Activated naive CD8-positive, alpha-beta T cell treated with anti-CD3 and anti-CD28 coated beads, Interleukin-2, amount 50 U/mL, for 24 hours (primary cell): ENCODE results near the gene PDE1A.
A peak's percentile ranks its signal among the peaks of the same experiment; 100 is the strongest.

Experiments
- ATAC-seq: fragments of 150-1000 bp; cut with Tn5 transposase; one replicate; pipeline ENCODE4 v1.10.0; 2021
- DNase-seq: peaks from one replicate; pipeline ENCODE4 v3.0.0; 2021
- H3K27ac Mint-ChIP-seq: one replicate; pipeline ENCODE4 v1.8.0; 2021; ENCODE audit warnings: mild to moderate bottlenecking, mixed read lengths
- H3K27me3 Mint-ChIP-seq: one replicate; pipeline ENCODE4 v1.8.0; 2021; ENCODE audit warnings: mixed read lengths
- H3K36me3 Mint-ChIP-seq: one replicate; pipeline ENCODE4 v1.8.0; 2021; ENCODE audit warnings: low read depth, mixed read lengths
- H3K4me1 Mint-ChIP-seq: one replicate; pipeline ENCODE4 v1.8.0; 2021; ENCODE audit warnings: mixed read lengths
- H3K4me3 Mint-ChIP-seq: one replicate; pipeline ENCODE4 v1.8.0; 2021; ENCODE audit warnings: mild to moderate bottlenecking, moderate library complexity, mixed read lengths
- H3K9me3 Mint-ChIP-seq: one replicate; pipeline ENCODE4 v1.8.0; 2021; ENCODE audit warnings: mixed read lengths

Gene PDE1A

DNA sequence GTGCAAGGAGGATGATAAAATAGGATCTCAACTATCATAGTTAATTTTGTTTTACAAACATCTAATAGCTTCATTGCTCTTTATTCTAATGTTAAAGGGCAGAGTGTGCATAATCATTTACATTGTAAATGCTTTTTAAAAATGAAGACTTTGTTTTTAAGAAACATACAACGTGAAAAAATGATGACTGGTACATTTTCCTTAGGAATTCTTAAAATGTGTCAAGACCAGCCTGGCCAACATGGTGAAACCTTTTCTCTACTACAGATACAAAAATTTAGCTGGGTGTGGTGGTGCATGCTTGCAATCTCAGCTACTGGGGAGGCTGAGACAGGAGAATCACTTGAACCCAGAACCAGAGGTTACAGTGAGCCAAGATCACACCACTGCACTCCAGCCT, 179.0 kb downstream of the PDE1A start:
- Mint-ChIP-seq H3K4me3 (no peak overlapping the region), H3K4me1 (no peaks in the 10 kb centered on the region), H3K36me3 (no peaks in the 10 kb centered on the region), H3K27ac (no peak overlapping the region), H3K9me3 (no peaks in the 10 kb centered on the region), H3K27me3 (no peaks in the 10 kb centered on the region)
- DNase-seq (no peak), ATAC-seq (no peak)

DNA sequence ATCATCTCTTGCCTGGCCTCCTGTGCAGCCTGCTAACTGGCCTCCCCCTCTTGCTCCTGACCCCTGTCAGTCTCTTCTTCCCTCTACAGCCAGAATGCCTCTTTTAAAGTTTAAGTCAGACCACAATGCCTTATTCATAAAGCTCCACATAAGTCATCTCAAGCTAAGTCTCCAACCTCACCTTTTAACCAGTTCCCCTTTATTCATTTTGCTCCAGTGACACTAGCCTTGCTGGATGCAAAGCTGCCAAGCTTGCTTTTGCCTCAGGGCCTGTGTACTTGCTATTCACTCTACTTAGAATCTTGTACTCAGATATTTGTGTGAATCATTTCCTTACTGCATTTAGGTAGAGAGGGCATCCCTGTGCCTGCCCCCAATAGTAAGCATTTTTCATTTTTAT, 180.9 kb downstream of the PDE1A start:
- no peak overlapping the region for H3K27ac Mint-ChIP-seq
- DNase-seq (no peak), ATAC-seq (no peak)
- no peaks in the 10 kb centered on the region for H3K27me3 Mint-ChIP-seq
- H3K4me1 Mint-ChIP-seq: no peaks in the 10 kb centered on the region
- no peaks in the 10 kb centered on the region for H3K9me3 Mint-ChIP-seq
- no peak overlapping the region for H3K4me3 Mint-ChIP-seq
- no peaks in the 10 kb centered on the region for H3K36me3 Mint-ChIP-seq

DNA sequence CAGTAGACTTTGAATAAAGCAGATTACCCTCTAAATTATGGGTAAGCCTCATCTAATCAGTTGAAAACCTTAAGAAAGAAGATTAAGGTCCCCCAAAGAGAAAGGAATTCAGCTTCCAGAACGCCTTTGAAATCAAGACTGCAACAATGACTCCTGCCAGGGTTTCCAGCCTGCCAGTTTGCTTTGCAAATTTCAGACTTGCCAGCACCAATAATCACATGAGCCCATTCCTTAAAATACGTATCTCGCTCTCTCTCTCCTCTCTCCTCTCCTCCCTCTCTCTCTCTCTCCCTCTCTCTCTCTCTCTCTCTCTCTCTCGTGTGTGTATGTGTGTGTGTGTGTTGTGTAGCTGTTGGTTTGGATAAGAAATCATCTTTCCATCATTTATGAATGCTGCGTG, 184.2 kb downstream of the PDE1A start:
- Mint-ChIP-seq H3K4me3 (no peak overlapping the region), H3K27me3 (peaks cover 3% of the 10 kb centered on the region), H3K27ac (no peak overlapping the region), H3K9me3 (no peaks in the 10 kb centered on the region), H3K36me3 (no peaks in the 10 kb centered on the region), H3K4me1 (no peaks in the 10 kb centered on the region)
- ATAC-seq (no peak), DNase-seq (no peak)

DNA sequence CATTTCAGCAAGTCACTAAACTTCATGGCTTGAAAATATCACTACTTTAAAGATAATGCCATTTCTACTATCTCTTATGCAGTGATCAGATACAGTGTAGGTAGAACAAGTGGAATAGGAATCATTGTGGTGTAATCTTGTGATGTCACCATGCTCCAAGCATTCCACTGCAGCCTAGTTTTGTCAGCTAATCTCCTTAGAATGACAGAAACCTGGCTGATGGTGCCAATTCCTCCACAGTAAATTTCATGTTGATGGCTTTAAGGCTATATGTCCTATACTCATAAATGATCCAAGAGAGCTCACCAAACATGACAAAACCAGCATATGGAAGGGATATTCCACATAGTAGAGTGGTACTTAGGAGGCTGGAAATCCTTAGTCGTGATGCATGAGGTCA, 184.9 kb downstream of the PDE1A start:
- peaks cover 3% of the 10 kb centered on the region for H3K27me3 Mint-ChIP-seq
- ATAC-seq: no peak
- no peaks in the 10 kb centered on the region for H3K4me1 Mint-ChIP-seq
- no peak overlapping the region for H3K27ac Mint-ChIP-seq
- no peaks in the 10 kb centered on the region for H3K36me3 Mint-ChIP-seq
- no peak overlapping the region for H3K4me3 Mint-ChIP-seq
- no peak for DNase-seq
- H3K9me3 Mint-ChIP-seq: no peaks in the 10 kb centered on the region

DNA sequence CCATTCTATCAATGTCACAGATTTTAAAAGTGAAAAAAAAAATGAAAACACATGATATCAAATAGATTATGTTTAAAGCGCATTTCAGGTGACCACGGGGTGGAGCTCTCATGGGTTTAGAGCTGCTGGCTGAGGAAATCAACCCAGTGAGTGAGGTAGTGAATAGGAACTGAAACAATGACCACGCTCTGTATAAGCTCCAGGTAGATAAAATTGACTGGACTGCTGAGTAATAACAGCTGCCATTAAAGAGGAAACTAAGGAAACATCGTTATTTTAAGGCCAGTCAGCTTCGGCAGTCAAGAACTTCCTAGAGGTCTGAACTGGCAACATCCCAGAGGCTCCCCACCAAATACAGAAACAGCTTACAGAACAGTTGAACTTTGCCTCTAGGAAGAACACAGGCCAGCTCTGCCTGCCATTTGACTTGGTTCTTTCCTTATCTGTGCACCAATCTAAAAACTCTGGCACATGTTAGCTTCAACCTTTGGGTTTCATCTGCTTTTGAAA, 185.9 kb downstream of the PDE1A start:
- no peak for ATAC-seq
- peaks cover 3% of the 10 kb centered on the region for H3K27me3 Mint-ChIP-seq
- H3K4me3 Mint-ChIP-seq: no peak overlapping the region
- H3K27ac Mint-ChIP-seq: no peak overlapping the region
- DNase-seq: peak; percentile 4
- no peaks in the 10 kb centered on the region for H3K9me3 Mint-ChIP-seq
- H3K36me3 Mint-ChIP-seq: no peaks in the 10 kb centered on the region
- H3K4me1 Mint-ChIP-seq: no peaks in the 10 kb centered on the region

DNA sequence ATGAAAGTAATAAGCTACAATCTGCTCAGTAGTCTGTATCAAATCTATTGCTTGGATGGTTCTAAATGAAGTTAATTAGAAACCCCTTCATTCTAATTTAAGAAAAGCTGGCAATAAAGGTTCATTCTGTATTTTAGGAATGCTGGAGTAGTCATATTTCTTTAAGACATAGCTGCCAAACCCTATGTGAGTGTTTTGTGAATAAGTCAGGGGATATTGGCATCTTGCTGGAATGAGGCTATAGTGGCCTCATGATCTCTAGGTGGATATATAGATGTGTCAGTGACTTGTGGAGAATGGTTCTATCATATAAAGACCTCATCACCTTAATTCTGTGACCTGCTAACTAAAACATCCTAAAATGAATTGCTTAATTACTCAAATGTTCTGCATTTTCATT, 196.3 kb downstream of the PDE1A start:
- DNase-seq: no peak
- no peaks in the 10 kb centered on the region for H3K27me3 Mint-ChIP-seq

DNA sequence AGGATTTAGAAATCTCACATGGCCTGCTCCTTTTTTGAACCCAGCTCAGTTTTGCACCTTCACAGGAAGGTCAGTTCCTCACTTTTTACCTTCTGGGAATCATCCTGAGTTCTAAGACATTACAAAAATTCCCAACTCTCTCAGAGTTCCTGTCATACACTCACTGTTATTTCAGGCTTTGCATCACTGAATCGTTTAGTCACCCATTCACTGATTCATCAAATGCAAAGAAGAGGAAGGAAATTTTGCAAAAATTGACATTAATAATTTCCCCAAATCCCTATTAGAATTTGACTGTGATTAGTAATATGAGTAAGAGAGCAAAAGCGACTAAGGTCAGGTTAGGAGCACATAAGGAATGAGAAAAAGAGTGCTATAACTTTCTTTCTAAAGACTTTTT, 197.5 kb downstream of the PDE1A start:
- H3K4me3 Mint-ChIP-seq: no peak overlapping the region
- no peak for ATAC-seq
- no peaks in the 10 kb centered on the region for H3K27me3 Mint-ChIP-seq
- no peak for DNase-seq
- no peaks in the 10 kb centered on the region for H3K4me1 Mint-ChIP-seq
- H3K9me3 Mint-ChIP-seq: no peaks in the 10 kb centered on the region
- H3K36me3 Mint-ChIP-seq: no peaks in the 10 kb centered on the region
- no peak overlapping the region for H3K27ac Mint-ChIP-seq

More for the DNA sequence above, 196.3 kb downstream of the PDE1A start:
- H3K4me1 Mint-ChIP-seq: no peaks in the 10 kb centered on the region
- no peaks in the 10 kb centered on the region for H3K36me3 Mint-ChIP-seq
- H3K27ac Mint-ChIP-seq: no peak overlapping the region
- no peaks in the 10 kb centered on the region for H3K9me3 Mint-ChIP-seq
- no peak overlapping the region for H3K4me3 Mint-ChIP-seq
- ATAC-seq: no peak

DNA sequence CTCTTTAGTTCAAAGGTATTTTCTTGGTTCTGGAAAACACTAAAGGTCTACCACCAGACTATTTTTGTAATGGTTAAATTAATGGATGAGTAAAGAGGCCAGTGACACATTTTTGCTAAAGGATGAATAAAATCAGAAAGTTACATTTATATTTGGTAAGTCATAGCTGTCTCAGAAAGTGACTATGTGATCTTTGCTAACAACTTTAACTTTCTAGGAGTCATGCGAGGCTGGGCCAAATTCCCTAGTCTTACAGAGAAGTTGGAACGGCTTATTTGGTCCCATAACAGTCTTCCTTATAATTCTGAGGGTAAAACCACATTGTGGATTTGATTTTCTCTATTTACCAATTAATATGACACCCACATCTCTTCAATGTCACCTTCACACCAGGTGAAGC, 198.1 kb downstream of the PDE1A start:
- Mint-ChIP-seq H3K27ac (no peak overlapping the region), H3K27me3 (no peaks in the 10 kb centered on the region), H3K4me3 (no peak overlapping the region), H3K4me1 (no peaks in the 10 kb centered on the region), H3K9me3 (no peaks in the 10 kb centered on the region), H3K36me3 (no peaks in the 10 kb centered on the region)
- DNase-seq (no peak), ATAC-seq (no peak)

DNA sequence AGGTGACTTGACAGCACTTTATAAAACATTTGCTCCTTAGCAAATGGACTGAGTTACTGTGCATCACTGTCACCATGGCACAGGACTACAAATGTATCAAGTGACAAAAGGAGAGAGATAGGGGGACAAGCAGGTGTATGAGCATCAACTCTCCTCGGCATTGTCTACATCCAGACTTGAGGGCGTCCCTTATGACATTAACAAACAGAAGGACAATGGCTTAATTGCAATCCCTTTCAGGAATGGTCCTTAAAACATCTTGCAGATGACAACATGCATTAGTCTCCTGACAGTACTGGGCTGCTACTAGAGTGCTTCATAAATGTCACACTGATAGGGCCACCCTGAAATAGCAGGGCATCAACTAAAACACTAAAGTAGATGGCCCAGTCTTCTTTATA, 198.8 kb downstream of the PDE1A start:
- H3K4me1 Mint-ChIP-seq: no peaks in the 10 kb centered on the region
- DNase-seq (no peak), ATAC-seq (no peak)
- H3K27ac Mint-ChIP-seq: no peak overlapping the region
- H3K27me3 Mint-ChIP-seq: no peaks in the 10 kb centered on the region
- H3K36me3 Mint-ChIP-seq: no peaks in the 10 kb centered on the region
- H3K9me3 Mint-ChIP-seq: no peaks in the 10 kb centered on the region
- no peak overlapping the region for H3K4me3 Mint-ChIP-seq

DNA sequence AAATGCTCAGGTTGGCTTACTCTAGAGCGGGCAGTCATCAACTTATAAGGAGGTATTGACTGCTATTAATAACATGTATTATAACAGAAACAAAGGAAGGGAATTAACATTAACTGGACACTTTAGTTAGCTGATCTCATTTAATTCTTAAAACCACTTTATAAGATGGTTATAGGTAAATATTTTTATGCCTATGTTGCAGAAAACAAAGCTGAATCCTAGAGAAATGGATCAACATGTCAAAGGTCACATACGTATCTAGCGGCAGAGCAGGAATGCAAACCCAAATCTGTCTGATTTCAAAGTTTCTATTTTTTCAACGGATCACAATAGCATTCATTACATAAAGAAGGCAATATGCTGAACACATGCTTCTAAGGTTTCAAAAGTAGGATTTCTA, 200.0 kb downstream of the PDE1A start:
- Mint-ChIP-seq H3K27me3 (no peaks in the 10 kb centered on the region), H3K4me3 (no peak overlapping the region), H3K27ac (no peak overlapping the region), H3K4me1 (no peaks in the 10 kb centered on the region), H3K36me3 (no peaks in the 10 kb centered on the region), H3K9me3 (no peaks in the 10 kb centered on the region)
- DNase-seq (no peak), ATAC-seq (no peak)

DNA sequence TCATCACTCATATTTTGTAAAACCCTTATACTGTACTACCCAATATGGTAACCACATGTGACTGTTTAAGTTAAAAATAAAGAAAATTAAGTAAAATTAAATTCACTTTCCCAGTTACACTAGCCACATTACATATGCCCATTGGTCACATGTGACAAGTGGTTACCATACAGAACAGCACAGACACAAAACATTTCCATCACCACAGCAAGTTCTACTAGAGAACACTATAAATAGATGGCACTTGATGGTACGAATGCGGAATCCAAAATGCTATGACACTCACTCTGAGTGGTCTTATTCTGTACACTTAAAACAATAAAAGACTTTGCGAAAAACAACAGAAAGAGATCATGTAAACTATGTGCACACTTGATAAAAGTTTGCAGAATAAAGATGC, 202.2 kb downstream of the PDE1A start:
- H3K27ac Mint-ChIP-seq: no peak overlapping the region
- H3K27me3 Mint-ChIP-seq: no peaks in the 10 kb centered on the region
- no peaks in the 10 kb centered on the region for H3K9me3 Mint-ChIP-seq
- no peak for ATAC-seq
- no peak for DNase-seq
- H3K4me3 Mint-ChIP-seq: no peak overlapping the region
- no peaks in the 10 kb centered on the region for H3K36me3 Mint-ChIP-seq
- no peaks in the 10 kb centered on the region for H3K4me1 Mint-ChIP-seq

DNA sequence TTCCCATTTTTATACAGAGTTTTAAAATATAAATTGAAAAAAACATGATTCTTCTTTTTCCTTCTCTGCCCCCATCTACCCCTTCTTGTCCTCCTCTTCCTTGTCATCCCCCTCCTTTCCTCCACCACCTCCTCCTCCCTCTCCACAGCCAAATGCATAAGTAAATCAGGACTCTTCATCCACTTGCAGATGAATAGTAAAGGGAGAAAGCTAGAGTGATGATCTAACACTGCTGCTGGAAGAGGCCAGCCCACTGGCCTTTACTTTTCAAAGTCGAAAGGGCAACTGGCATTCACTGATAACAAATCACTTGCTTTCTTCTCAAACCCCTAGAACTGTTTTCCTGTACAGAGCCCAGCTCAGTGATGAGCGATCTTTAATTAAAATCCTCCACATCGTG, 205.8 kb downstream of the PDE1A start:
- no peak overlapping the region for H3K27ac Mint-ChIP-seq
- no peaks in the 10 kb centered on the region for H3K36me3 Mint-ChIP-seq
- H3K27me3 Mint-ChIP-seq: no peaks in the 10 kb centered on the region
- H3K4me1 Mint-ChIP-seq: no peaks in the 10 kb centered on the region
- H3K9me3 Mint-ChIP-seq: no peaks in the 10 kb centered on the region
- H3K4me3 Mint-ChIP-seq: no peak overlapping the region
- ATAC-seq (no peak), DNase-seq (no peak)

DNA sequence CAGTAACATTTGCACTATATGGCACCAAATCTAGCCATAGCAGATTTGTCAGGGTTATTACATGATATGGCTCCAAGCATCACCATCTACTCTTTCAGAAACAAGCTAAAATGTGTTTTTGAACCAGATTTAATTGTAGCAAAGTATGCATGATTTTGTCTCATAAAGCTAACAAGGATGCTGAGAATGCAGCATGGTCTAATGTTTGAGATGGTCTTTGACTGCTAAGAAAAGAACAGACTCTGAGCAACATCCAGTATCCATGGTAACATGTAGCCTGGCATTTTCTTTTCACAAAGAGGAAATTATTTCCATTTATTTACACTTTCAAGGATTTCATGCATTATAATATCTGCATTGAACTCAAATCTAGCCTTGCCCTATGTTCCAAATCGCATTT, 206.5 kb downstream of the PDE1A start:
- H3K4me1 Mint-ChIP-seq: no peaks in the 10 kb centered on the region
- H3K27me3 Mint-ChIP-seq: no peaks in the 10 kb centered on the region
- H3K4me3 Mint-ChIP-seq: no peak overlapping the region
- H3K36me3 Mint-ChIP-seq: no peaks in the 10 kb centered on the region
- DNase-seq (no peak), ATAC-seq (no peak)
- H3K27ac Mint-ChIP-seq: no peak overlapping the region
- H3K9me3 Mint-ChIP-seq: no peaks in the 10 kb centered on the region

DNA sequence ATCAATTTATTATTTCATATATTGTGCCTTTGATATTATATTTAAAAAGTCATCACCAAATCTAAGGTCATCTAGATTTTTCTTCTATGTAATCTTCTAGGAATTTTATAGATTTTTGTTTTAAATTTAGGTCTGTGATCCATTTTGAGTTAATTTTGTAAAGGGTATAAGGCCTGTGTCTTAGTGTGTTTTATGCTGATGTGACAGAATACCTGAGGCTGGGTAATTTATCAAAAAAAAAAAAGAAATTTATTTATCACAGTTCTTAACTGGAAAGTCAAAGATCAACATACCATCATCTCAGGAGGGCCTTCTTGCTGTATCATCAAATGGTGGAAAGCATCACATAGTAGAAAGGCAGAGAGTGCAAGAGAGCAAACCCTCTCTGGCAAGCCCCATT, 216.2 kb downstream of the PDE1A start:
- H3K4me3 Mint-ChIP-seq: no peak overlapping the region
- no peaks in the 10 kb centered on the region for H3K9me3 Mint-ChIP-seq
- H3K4me1 Mint-ChIP-seq: no peaks in the 10 kb centered on the region
- H3K27ac Mint-ChIP-seq: no peak overlapping the region
- H3K27me3 Mint-ChIP-seq: no peaks in the 10 kb centered on the region
- DNase-seq (no peak), ATAC-seq (no peak)
- no peaks in the 10 kb centered on the region for H3K36me3 Mint-ChIP-seq

DNA sequence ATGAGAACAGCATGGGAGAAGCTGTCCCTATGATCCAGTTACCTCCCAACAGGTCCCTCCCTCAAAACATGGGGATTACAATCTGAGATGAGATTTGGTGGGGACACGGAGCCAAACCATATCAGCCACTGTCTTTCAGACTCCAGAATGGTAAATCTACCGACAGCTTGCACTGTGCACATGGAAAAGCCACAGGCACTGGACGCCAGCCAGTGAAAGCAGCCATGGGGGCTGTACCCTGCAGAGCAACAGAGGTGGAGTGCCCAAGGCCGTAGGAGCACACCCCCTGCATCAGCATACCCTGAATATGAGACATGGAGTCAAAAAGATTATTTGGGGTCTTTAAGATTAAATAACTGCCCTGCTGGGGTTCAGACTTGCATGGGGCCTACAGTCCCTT, 218.4 kb downstream of the PDE1A start:
- Mint-ChIP-seq H3K9me3 (no peaks in the 10 kb centered on the region), H3K27me3 (peaks cover 1% of the 10 kb centered on the region), H3K4me1 (no peaks in the 10 kb centered on the region), H3K27ac (no peak overlapping the region), H3K36me3 (no peaks in the 10 kb centered on the region), H3K4me3 (no peak overlapping the region)
- DNase-seq (no peak), ATAC-seq (no peak)

DNA sequence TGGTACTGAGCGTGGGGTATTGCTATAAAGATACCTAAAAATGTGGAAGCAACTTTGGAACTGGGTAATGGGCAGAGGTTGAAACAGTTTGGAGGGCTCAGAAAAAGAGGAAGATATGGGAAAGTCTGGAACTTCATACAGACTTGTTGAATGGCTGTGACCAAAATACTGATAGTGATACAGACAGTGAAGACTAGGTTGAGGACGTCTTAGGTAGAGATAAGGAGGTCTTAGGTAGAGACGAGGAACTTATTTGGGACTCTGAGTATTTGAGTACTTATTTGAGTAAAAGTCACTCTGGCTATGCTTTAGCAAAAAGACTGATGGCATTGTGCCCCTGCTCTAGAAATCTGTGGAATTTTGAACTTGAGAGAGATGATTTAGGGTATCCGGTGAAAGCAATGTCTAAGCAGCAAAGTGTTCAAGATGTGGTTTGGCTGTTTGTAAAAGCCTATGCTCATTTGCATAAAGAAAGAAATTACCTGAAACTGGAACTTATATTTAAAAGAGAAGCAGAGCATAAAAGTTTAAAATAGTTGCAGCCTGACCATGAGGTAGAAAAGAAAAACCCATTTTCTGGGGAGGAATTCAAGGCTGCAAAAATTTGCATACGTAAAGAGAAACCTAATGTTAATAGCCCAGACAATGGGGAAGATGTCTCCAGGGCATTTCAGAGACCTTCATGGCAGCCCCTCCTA, 219.6 kb downstream of the PDE1A start:
- Mint-ChIP-seq H3K27ac (no peak overlapping the region), H3K4me1 (no peaks in the 10 kb centered on the region), H3K4me3 (no peak overlapping the region), H3K27me3 (peaks cover 3% of the 10 kb centered on the region), H3K9me3 (no peaks in the 10 kb centered on the region), H3K36me3 (no peaks in the 10 kb centered on the region)
- DNase-seq (no peak), ATAC-seq (no peak)
